CD4-positive, alpha-beta T cell treated with Interleukin-6 for 4 hours (primary cell): ENCODE data around the gene MAGI1.
"Not testable (repeated sequence)": the region's sequence is repeated elsewhere in the genome, so short reads cannot be mapped to it uniquely, and the experiment has no call there.

ENCODE experiments used
- DNase-seq: peaks from one replicate; pipeline ENCODE4 v3.0.0-alpha.2; 2020; ENCODE audit warnings: mixed read lengths

MAGI1 gene

GRCh38 chr3:65577843-65578430, 460.8 kb downstream of the MAGI1 start:
- DNase-seq, result no peak

GRCh38 chr3:65576966-65577365, 461.8 kb downstream of the MAGI1 start:
- DNase-seq, result no peak

GRCh38 chr3:65576228-65576627, 462.5 kb downstream of the MAGI1 start:
- no peak for DNase-seq

- DNase-seq, result no peak
Measured at GRCh38 chr3:65575376-65575840, 463.3 kb downstream of the MAGI1 start.

GRCh38 chr3:65573548-65574116, 465.1 kb downstream of the MAGI1 start:
- no peak for DNase-seq

GRCh38 chr3:65572175-65572777, 466.4 kb downstream of the MAGI1 start:
- DNase-seq, result no peak

- DNase-seq, result no peak
Measured at GRCh38 chr3:65569845-65570405, 468.8 kb downstream of the MAGI1 start.

GRCh38 chr3:65569129-65569528, 469.6 kb downstream of the MAGI1 start:
- no peak for DNase-seq

- DNase-seq, result no peak
Measured at GRCh38 chr3:65568497-65568896, 470.2 kb downstream of the MAGI1 start.

- not testable (repeated sequence) for DNase-seq
Measured at GRCh38 chr3:65565744-65566143, 473.0 kb downstream of the MAGI1 start.

GRCh38 chr3:65564483-65564882, 474.2 kb downstream of the MAGI1 start:
- no peak for DNase-seq

- no peak for DNase-seq
Measured at GRCh38 chr3:65563861-65564260, 474.9 kb downstream of the MAGI1 start.

GRCh38 chr3:65562447-65562846, 476.3 kb downstream of the MAGI1 start:
- DNase-seq, result no peak

GRCh38 chr3:65561617-65562016, 477.1 kb downstream of the MAGI1 start:
- no peak for DNase-seq

- no peak for DNase-seq
Measured at GRCh38 chr3:65560901-65561300, 477.8 kb downstream of the MAGI1 start.

GRCh38 chr3:65560133-65560532, 478.6 kb downstream of the MAGI1 start:
- no peak for DNase-seq

- DNase-seq, result no peak
Measured at GRCh38 chr3:65559643-65560042, 479.1 kb downstream of the MAGI1 start.

- DNase-seq, result no peak
Measured at GRCh38 chr3:65558826-65559225, 479.9 kb downstream of the MAGI1 start.

- DNase-seq, result no peak
Measured at GRCh38 chr3:65557899-65558564, 480.7 kb downstream of the MAGI1 start.

GRCh38 chr3:65556934-65557577, 481.7 kb downstream of the MAGI1 start:
- DNase-seq, result no peak

GRCh38 chr3:65552434-65552833, 486.3 kb downstream of the MAGI1 start:
- DNase-seq, result no peak

GRCh38 chr3:65551945-65552344, 486.8 kb downstream of the MAGI1 start:
- no peak for DNase-seq

- no peak for DNase-seq
Measured at GRCh38 chr3:65550137-65550536, 488.6 kb downstream of the MAGI1 start.
